NCI-H82 (cell line): ENCODE results near the gene GPATCH1.

Experiments used
- DNase-seq: peaks from one replicate; lab custom pipeline; 2025; lab: John Stamatoyannopoulos, UW

GPATCH1 gene

GRCh38 chr19:33063753-33064457, 17.1 kb upstream of the GPATCH1 start:
- DNase-seq: peak; percentile 57

- peak; percentile 51 for DNase-seq
Observed at GRCh38 chr19:33064458-33064791, 16.6 kb upstream of the GPATCH1 start.

GRCh38 chr19:33064792-33065550, 16.0 kb upstream of the GPATCH1 start, which contains the start of gene RHPN2:
Gene RHPN2, minus strand, starts transcription at chr19:33064888. Its CDS starts 36 bp downstream, at chr19:33064852.
- peak; percentile 84 for DNase-seq

GRCh38 chr19:33066543-33066942, 14.4 kb upstream of the GPATCH1 start:
- no peak for DNase-seq

- no peak for DNase-seq
Observed at GRCh38 chr19:33067121-33067520, 13.9 kb upstream of the GPATCH1 start.

- DNase-seq: no peak
Observed at GRCh38 chr19:33071887-33072286, 9.1 kb upstream of the GPATCH1 start.

GRCh38 chr19:33075519-33075918, 5.5 kb upstream of the GPATCH1 start:
- no peak for DNase-seq

GRCh38 chr19:33085570-33086128, 4.7 kb downstream of the GPATCH1 start:
- no peak for DNase-seq

- DNase-seq: no peak
Observed at GRCh38 chr19:33086955-33087354, 6.0 kb downstream of the GPATCH1 start.

GRCh38 chr19:33089010-33089409, 8.0 kb downstream of the GPATCH1 start:
- no peak for DNase-seq

- DNase-seq: no peak
Observed at GRCh38 chr19:33090179-33090578, 9.2 kb downstream of the GPATCH1 start.

GRCh38 chr19:33093420-33094210, 12.6 kb downstream of the GPATCH1 start:
- DNase-seq: no peak

- DNase-seq: no peak
Observed at GRCh38 chr19:33094436-33095067, 13.6 kb downstream of the GPATCH1 start.

GRCh38 chr19:33096005-33096404, 15.0 kb downstream of the GPATCH1 start:
- no peak for DNase-seq

GRCh38 chr19:33098055-33098534, 17.1 kb downstream of the GPATCH1 start:
- DNase-seq: no peak

- DNase-seq: no peak
Observed at GRCh38 chr19:33100894-33101644, 20.1 kb downstream of the GPATCH1 start.

- no peak for DNase-seq
Observed at GRCh38 chr19:33102893-33103292, 21.9 kb downstream of the GPATCH1 start.

GRCh38 chr19:33108161-33108560, 27.2 kb downstream of the GPATCH1 start:
- no peak for DNase-seq

GRCh38 chr19:33110137-33110910, 29.3 kb downstream of the GPATCH1 start:
- no peak for DNase-seq

- DNase-seq: no peak
Observed at GRCh38 chr19:33111587-33111986, 30.6 kb downstream of the GPATCH1 start.
